IMR-90 (cell line): ENCODE data around the gene CDK17. TPM values are rescaled to one million over a fixed set of nuclear protein-coding genes. Genes with fewer than 3 reads are reported as not detected.
"Not testable (repeated sequence)": the region's sequence is repeated elsewhere in the genome, so short reads cannot be mapped to it uniquely, and the experiment has no call there.

Experiments
- ATAC-seq: fragments of 200-7000 bp; cut with Tn5 transposase; 2 replicates; pipeline ENCODE4 v1.9.1; 2020; ENCODE audit warnings: low read depth, mild to moderate bottlenecking, moderate library complexity
- BruUV-seq: library from RNA; stranded (reverse); fragments of 400-500 nt; replicated peaks from 2 replicates; lab custom pipeline; 2021; lab: Mats Ljungman, UMichigan
- CTCF ChIA-PET: fragments of 300-600 bp; formaldehyde crosslinking; extraction: SDS; loops from one replicate; lab custom pipeline; 2021; ENCODE audit warnings: antibody characterized with exemption; lab: Yijun Ruan, JAX
- POLR2A ChIA-PET: fragments of 300-600 bp; sonication (Branson Sonifier 250); formaldehyde crosslinking; loops from one replicate; lab custom pipeline; 2022; ENCODE audit warnings: antibody characterized with exemption; ENCODE audit not compliant: unreplicated experiment; lab: Charles Lee
- DNase-seq: peaks from one replicate; pipeline ENCODE4 v3.0.0; 2013
- H2AFZ ChIP-seq: replicated peaks from 2 replicates; pipeline ENCODE3; 2013; ENCODE audit warnings: low read length, mild to moderate bottlenecking; ENCODE audit not compliant: poor library complexity
- H2AK5ac ChIP-seq: 2 replicates; pipeline ENCODE4 v1.6.1; 2013; ENCODE audit warnings: low read depth, low read length, inconsistent platforms
- H2AK9ac ChIP-seq: replicated peaks from 2 replicates; pipeline ENCODE3; 2013; ENCODE audit warnings: mild to moderate bottlenecking, low read depth, low read length, moderate library complexity; ENCODE audit not compliant: poor library complexity
- H2BK120ac ChIP-seq: 2 replicates; pipeline ENCODE4 v1.6.1; 2013; ENCODE audit warnings: low read depth, low read length, inconsistent platforms
- H2BK15ac ChIP-seq: 3 replicates; pipeline ENCODE4 v1.6.1; 2013; ENCODE audit warnings: low read depth, low read length, inconsistent platforms
- H2BK20ac ChIP-seq: 2 replicates; pipeline ENCODE4 v1.6.1; 2013; ENCODE audit warnings: low read depth, mild to moderate bottlenecking, inconsistent platforms, low read length, moderate library complexity
- H2BK5ac ChIP-seq: 2 replicates; pipeline ENCODE4 v1.6.1; 2013; ENCODE audit warnings: mild to moderate bottlenecking, low read depth, low read length, inconsistent platforms; ENCODE audit not compliant: poor library complexity, severe bottlenecking
- H3K14ac ChIP-seq: replicated peaks from 2 replicates; pipeline ENCODE4 v1.6.1; 2013; ENCODE audit warnings: low read depth, low read length, inconsistent platforms
- H3K18ac ChIP-seq: 2 replicates; pipeline ENCODE4 v1.6.1; 2013; ENCODE audit warnings: low read depth, low read length, control low read depth
- H3K23ac ChIP-seq: 2 replicates; pipeline ENCODE4 v1.6.1; 2013; ENCODE audit warnings: low read depth, low read length, inconsistent platforms
- H3K27ac ChIP-seq: 2 replicates; pipeline ENCODE4 v1.5.1; 2013; ENCODE audit warnings: mild to moderate bottlenecking, control low read depth, low read length; ENCODE audit not compliant: insufficient read depth
- H3K27me3 ChIP-seq: 2 replicates; pipeline ENCODE4 v1.6.1; 2013; ENCODE audit warnings: low read length; ENCODE audit not compliant: control insufficient read depth, insufficient read depth
- H3K36me3 ChIP-seq: 2 replicates; pipeline ENCODE4 v1.6.1; 2013; ENCODE audit warnings: low read length, mixed read lengths; ENCODE audit not compliant: control insufficient read depth, insufficient read depth
- H3K4ac ChIP-seq: 2 replicates; pipeline ENCODE4 v1.6.1; 2013; ENCODE audit warnings: low read depth, low read length, inconsistent platforms
- H3K4me1 ChIP-seq: 2 replicates; pipeline ENCODE4 v1.6.1; 2013; ENCODE audit warnings: low read length, mixed read lengths; ENCODE audit not compliant: control insufficient read depth, insufficient read depth
- H3K4me2 ChIP-seq: 2 replicates; pipeline ENCODE4 v1.6.1; 2013; ENCODE audit warnings: low read depth, mild to moderate bottlenecking, control low read depth, low read length, moderate library complexity
- H3K4me3 ChIP-seq: 2 replicates; pipeline ENCODE4 v1.5.1; 2013; ENCODE audit warnings: low read depth, mild to moderate bottlenecking, control low read depth, low read length, moderate library complexity; ENCODE audit not compliant: insufficient read depth
- H3K56ac ChIP-seq: 2 replicates; pipeline ENCODE4 v1.6.1; 2013; ENCODE audit warnings: low read length, inconsistent platforms; ENCODE audit not compliant: insufficient read depth; ENCODE audit errors: extremely low read depth
- H3K79me1 ChIP-seq, 2 experiments: 2 replicates each; pipeline ENCODE4 v1.6.1; 2013; ENCODE audit warnings: low read length in 2 of 2, inconsistent platforms in 1 of 2, low read depth in 1 of 2
- H3K9ac ChIP-seq: 2 replicates; pipeline ENCODE4 v1.6.1; 2013; ENCODE audit warnings: low read depth, low read length, control low read depth
- H3K9me1 ChIP-seq: 2 replicates; pipeline ENCODE4 v1.6.1; 2013; ENCODE audit warnings: low read length, inconsistent platforms; ENCODE audit not compliant: insufficient read depth
- H3K9me3 ChIP-seq: 2 replicates; pipeline ENCODE4 v1.6.1; 2013; ENCODE audit warnings: low read length; ENCODE audit not compliant: control insufficient read depth, insufficient read depth
- H4K20me1 ChIP-seq: 2 replicates; pipeline ENCODE4 v1.6.1; 2013; ENCODE audit warnings: low read length, inconsistent platforms; ENCODE audit not compliant: insufficient read depth
- H4K5ac ChIP-seq: 2 replicates; pipeline ENCODE4 v1.6.1; 2013; ENCODE audit warnings: mild to moderate bottlenecking, low read depth, low read length, control low read depth
- H4K8ac ChIP-seq, 2 experiments: 2 replicates each; pipeline ENCODE4 v1.6.1; 2013; ENCODE audit warnings: low read depth in 2 of 2, low read length in 2 of 2, control low read depth in 1 of 2, inconsistent platforms in 1 of 2
- H4K91ac ChIP-seq: 2 replicates; pipeline ENCODE4 v1.6.1; 2013; ENCODE audit warnings: low read depth, low read length, inconsistent platforms; ENCODE audit not compliant: insufficient read depth
- BHLHE40 ChIP-seq: fragments of 150-350 bp; IDR thresholded peaks from 2 replicates; pipeline ENCODE4 v1.6.1; 2016; ENCODE audit warnings: mild to moderate bottlenecking, low read depth, low read length
- CEBPB ChIP-seq: IDR thresholded peaks from 2 replicates; pipeline ENCODE4 v1.6.1; 2012; ENCODE audit warnings: low read depth, low read length, improper control_type of control experiment
- ELK1 ChIP-seq: fragments of 150-350 bp; IDR thresholded peaks from 2 replicates; pipeline ENCODE4 v1.6.1; 2016; ENCODE audit warnings: low read depth, mild to moderate bottlenecking, low read length, moderate library complexity, borderline replicate concordance
- MAFK ChIP-seq: IDR thresholded peaks from 2 replicates; pipeline ENCODE4 v1.6.1; 2012; ENCODE audit warnings: low read depth, low read length, improper control_type of control experiment
- MXI1 ChIP-seq: IDR thresholded peaks from 2 replicates; pipeline ENCODE4 v1.6.1; 2012; ENCODE audit warnings: low read depth, mild to moderate bottlenecking, low read length, moderate library complexity, borderline replicate concordance
- RCOR1 ChIP-seq: IDR thresholded peaks from 2 replicates; pipeline ENCODE4 v1.6.1; 2012; ENCODE audit warnings: mild to moderate bottlenecking, low read length, improper control_type of control experiment; ENCODE audit not compliant: insufficient replicate concordance
- RFX5 ChIP-seq: IDR thresholded peaks from 2 replicates; pipeline ENCODE4 v1.8.0; 2012; ENCODE audit warnings: low read depth, mild to moderate bottlenecking, low read length, moderate library complexity
- SMC3 ChIP-seq: fragments of 150-350 bp; IDR thresholded peaks from 2 replicates; pipeline ENCODE4 v1.6.1; 2016; ENCODE audit warnings: low read depth, mild to moderate bottlenecking, antibody characterized with exemption, low read length, moderate library complexity
- WGBS, 2 experiments: methylation state at CpG; one replicate each; pipeline versions ENCODE4 v1.1.5 to v1.1.7; 2013; ENCODE audit warnings: missing lambda C conversion rate in 2 of 2; ENCODE audit not compliant: insufficient read length in 1 of 2; ENCODE audit errors: extremely low coverage in 2 of 2; 5-methylcytosine and 5-hydroxymethylcytosine counted together
- dilution Hi-C: fragments of 300-500 bp; cut with HindIII; formaldehyde crosslinking; loops from one replicate; pipeline ENCODE4 v1.14.3; 2018; ENCODE audit warnings: low sequenced_read_pairs; ENCODE audit not compliant: unreplicated experiment
- in situ Hi-C: fragments of 300-500 bp; cut with MboI; formaldehyde crosslinking; loops from 3 replicates; pipeline ENCODE4 v1.14.3; 2019; ENCODE audit warnings: low sequenced_read_pairs, inconsistent platforms, mixed read lengths
- intact Hi-C: fragments of 100-400 bp; cut with micrococcal nuclease; formaldehyde crosslinking; loops from 2 replicates; pipeline ENCODE4 v1.10.0; 2022
- polyA plus RNA-seq, 3 experiments: library from polyadenylated mRNA; depleted of rRNA; stranded (reverse); fragments of >200 nt; gene quantifications; 2 replicates each; pipeline ENCODE4 v1.2.3, GENCODE V29; 2012; ENCODE audit warnings: low replicate concordance in 1 of 3
- total RNA-seq: library from RNA; depleted of rRNA; stranded (reverse); fragments of >200 nt; gene quantifications from 2 replicates; pipeline ENCODE4 v1.2.3, GENCODE V29; 2012

CDK17 gene
- total and polyA plus RNA-seq, 2 of the 4 experiments (the other 2 are of a cell fraction) = 14.5 to 50.2 TPM

- no CpG with 5 or more reads among the region's 3 CpGs for WGBS, 2 experiments
- H3K9me3 ChIP-seq = peaks cover 3% of the 10 kb centered on the region
- no peak for TF ChIP-seq MXI1
- no peak for TF ChIP-seq RFX5
- TF ChIP-seq RCOR1 = no peak
- no peak for TF ChIP-seq ELK1
- no peak for TF ChIP-seq SMC3
- TF ChIP-seq BHLHE40 = no peak
- TF ChIP-seq MAFK = no peak
- no peak for TF ChIP-seq CEBPB
Observed at GRCh38 chr12:96343347-96343954, 56.8 kb downstream of the CDK17 start.

GRCh38 chr12:96339666-96340065 is 60.6 kb downstream of the CDK17 start:
- Histone ChIP-seq H4K20me1 (peaks cover 24% of the 10 kb centered on the region), H3K79me1 (peaks cover 21 to 50% of the 10 kb centered on the region in 2 experiments)
- H2BK20ac ChIP-seq, H3K9ac ChIP-seq, H2AFZ ChIP-seq, BruUV-seq, H3K9me3 ChIP-seq, H3K56ac ChIP-seq, H3K36me3 ChIP-seq, dilution Hi-C loops, H3K27ac ChIP-seq, intact Hi-C loops, H3K18ac ChIP-seq, in situ Hi-C loops, H3K4ac ChIP-seq, H2BK120ac ChIP-seq, H3K4me1 ChIP-seq, H4K91ac ChIP-seq, H4K5ac ChIP-seq, H4K8ac ChIP-seq, H3K23ac ChIP-seq, POLR2A ChIA-PET, H3K4me2 ChIP-seq, H2BK5ac ChIP-seq, CTCF ChIA-PET, DNase-seq, H2BK15ac ChIP-seq, H2AK9ac ChIP-seq, H3K9me1 ChIP-seq, H3K4me3 ChIP-seq, H3K14ac ChIP-seq, ATAC-seq, H2AK5ac ChIP-seq, H3K27me3 ChIP-seq: not testable (repeated sequence)
- no CpG with 5 or more reads among the region's 5 CpGs for WGBS, 2 experiments

More at GRCh38 chr12:96343347-96343954, 56.8 kb downstream of the CDK17 start:
- H2BK20ac ChIP-seq = no peak overlapping the region
- in situ Hi-C loops (no loop called here), intact Hi-C loops (no loop called here), dilution Hi-C loops (no loop called here)
- DNase-seq (peak; percentile 22), ATAC-seq (no peak)
- H3K79me1 ChIP-seq = peaks cover 13 to 49% of the 10 kb centered on the region in 2 experiments
- H3K14ac ChIP-seq = no peak overlapping the region
- H2AK5ac ChIP-seq = no peak overlapping the region
- H3K9ac ChIP-seq = no peak overlapping the region
- H3K36me3 ChIP-seq = peaks cover 2% of the 10 kb centered on the region
- no peaks in the 10 kb centered on the region for H3K9me1 ChIP-seq
- no peak overlapping the region for H3K4me2 ChIP-seq
- no peak overlapping the region for H3K56ac ChIP-seq
- no peak overlapping the region for H2AFZ ChIP-seq
- no peaks in the 10 kb centered on the region for H3K27me3 ChIP-seq
- H3K18ac ChIP-seq = no peak overlapping the region
- no peak overlapping the region for H4K91ac ChIP-seq
- BruUV-seq = no TSS peak
- no peak overlapping the region for H3K4ac ChIP-seq
- CTCF ChIA-PET = no interaction called here
- no peak overlapping the region for H3K27ac ChIP-seq
- H2BK5ac ChIP-seq = no peak overlapping the region
- no peak overlapping the region for H2BK120ac ChIP-seq
- no peak overlapping the region for H3K4me3 ChIP-seq
- POLR2A ChIA-PET = no interaction called here
- no peak overlapping the region for H4K8ac ChIP-seq
- H3K23ac ChIP-seq = no peak overlapping the region
- H3K4me1 ChIP-seq = peaks cover 2% of the 10 kb centered on the region; the same call in 1 of the 2 replicates
- no peak overlapping the region for H2AK9ac ChIP-seq
- H4K5ac ChIP-seq = no peak overlapping the region
- H2BK15ac ChIP-seq = no peak overlapping the region
- H4K20me1 ChIP-seq = peaks cover 28% of the 10 kb centered on the region
